ENCODE data around the gene MGMT. TPM values are rescaled to one million over a fixed set of nuclear protein-coding genes. Genes with fewer than 3 reads are reported as not detected.

The MGMT gene
- total RNA-seq, 1 experiment from 2014 or later = 18.6 TPM

DNA sequence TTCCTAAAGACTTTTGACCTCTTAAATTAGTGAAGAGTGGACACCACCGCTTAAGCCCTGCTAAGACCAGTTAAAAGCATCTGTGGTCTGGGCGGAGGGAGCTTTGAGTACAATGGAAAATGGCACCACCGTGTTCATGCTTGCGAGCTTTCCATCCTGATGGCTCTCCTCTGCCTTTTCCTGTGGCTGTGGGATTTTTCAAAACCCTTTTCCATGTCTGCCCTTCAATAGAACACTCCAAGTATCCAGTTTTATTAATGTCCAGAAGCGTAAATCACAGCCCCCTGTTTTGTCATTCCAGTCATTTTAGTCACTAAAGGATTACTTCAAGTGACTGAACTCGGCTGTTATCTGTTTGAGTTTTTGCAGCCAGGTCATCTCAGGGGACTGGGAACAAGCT is 181.8 kb downstream of the MGMT start:
- Histone ChIP-seq H3K4me3 (ENCODE audit: insufficient read depth, low read depth, low read length) (no peak overlapping the region), H3K36me3 (replicated peaks; ENCODE audit: control insufficient read depth, insufficient read depth, low read length) (no peaks in the 10 kb centered on the region), H3K27me3 (ENCODE audit: control insufficient read depth, insufficient read depth, low read length) (no peaks in the 10 kb centered on the region)
- DNase-seq = no peak

DNA sequence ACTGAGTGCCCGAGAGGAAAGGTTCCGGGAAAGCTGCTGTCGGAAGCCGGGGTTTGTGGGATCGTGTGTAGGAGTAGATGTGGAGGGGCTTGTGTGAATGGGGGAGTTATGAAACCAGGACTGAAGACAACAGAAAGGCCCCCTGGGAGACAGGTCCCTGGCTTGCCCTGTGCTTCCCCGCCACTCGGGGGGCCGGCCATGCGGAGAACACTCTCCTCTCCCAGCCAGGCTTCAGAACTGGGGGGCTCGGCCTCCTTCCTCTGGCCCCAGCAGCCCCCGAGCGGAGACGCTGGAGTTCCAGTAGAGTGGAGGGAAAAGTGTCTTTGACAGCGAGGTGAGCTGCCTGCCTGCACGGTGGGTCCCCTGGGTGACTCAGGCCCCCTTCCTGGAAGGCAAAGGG is 185.0 kb downstream of the MGMT start:
- Histone ChIP-seq H3K27me3 (ENCODE audit: control insufficient read depth, insufficient read depth, low read length) (no peaks in the 10 kb centered on the region), H3K4me3 (ENCODE audit: insufficient read depth, low read depth, low read length) (no peak overlapping the region), H3K36me3 (replicated peaks; ENCODE audit: control insufficient read depth, insufficient read depth, low read length) (no peaks in the 10 kb centered on the region)
- DNase-seq = no peak

DNA sequence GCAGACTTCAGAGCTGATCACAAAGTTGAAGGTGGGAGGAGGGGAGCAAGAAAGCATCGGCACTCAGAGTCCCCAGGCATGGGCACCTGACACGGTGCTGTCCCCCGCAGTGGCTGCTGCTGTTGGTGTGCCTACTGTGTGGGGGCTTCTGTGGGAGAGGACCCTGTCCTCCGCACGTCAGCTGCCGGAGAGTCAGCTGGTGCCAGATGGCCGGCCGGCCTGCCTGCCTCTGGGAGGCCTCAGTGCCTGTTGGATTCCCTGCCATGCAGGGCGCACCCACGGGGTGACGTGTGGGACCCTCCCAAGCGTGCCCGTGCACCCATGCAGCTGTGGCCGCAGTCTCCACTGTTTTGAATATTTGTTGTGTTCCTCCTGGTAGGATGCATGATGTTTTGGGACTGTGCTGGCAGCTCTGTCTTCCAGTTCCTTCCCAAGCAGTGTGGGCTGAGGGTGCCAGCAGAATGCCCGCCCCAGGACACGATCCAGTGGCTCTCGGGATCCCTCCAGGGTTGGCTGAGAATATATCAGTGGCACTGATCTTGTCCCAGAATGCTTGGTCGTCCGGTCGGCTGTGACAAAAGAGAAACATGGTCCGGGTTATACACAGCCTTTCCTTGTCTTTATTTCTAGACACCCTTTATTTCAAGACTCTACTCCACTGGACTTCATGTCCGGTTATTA is 185.6 kb downstream of the MGMT start:
- Histone ChIP-seq H3K4me3 (ENCODE audit: insufficient read depth, low read depth, low read length) (no peak overlapping the region), H3K27me3 (ENCODE audit: control insufficient read depth, insufficient read depth, low read length) (no peaks in the 10 kb centered on the region), H3K36me3 (replicated peaks; ENCODE audit: control insufficient read depth, insufficient read depth, low read length) (no peaks in the 10 kb centered on the region)
- DNase-seq = no peak

DNA sequence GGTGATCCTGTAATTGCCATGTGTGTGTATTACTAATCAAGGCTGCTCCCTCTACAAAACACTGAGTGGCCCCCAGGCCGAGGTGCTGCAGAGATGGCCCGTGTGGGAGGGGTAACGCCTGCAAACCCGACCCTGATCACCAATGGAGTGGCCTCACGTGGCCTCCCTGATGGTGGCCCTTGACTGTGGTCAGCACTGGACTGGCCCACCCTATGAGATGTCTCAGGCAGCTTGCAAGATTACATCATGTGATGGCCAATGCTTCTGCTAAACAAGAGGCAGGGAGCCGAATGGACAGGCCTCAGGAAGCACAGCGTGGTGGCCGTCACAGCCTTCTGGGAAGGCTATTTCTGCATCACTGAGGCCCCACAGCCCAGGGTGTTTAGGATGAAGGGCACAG is 186.4 kb downstream of the MGMT start:
- no peak for DNase-seq
- H3K36me3 ChIP-seq (replicated peaks; ENCODE audit: control insufficient read depth, insufficient read depth, low read length) = no peaks in the 10 kb centered on the region
- H3K4me3 ChIP-seq (ENCODE audit: insufficient read depth, low read depth, low read length) = no peak overlapping the region
- no peaks in the 10 kb centered on the region for H3K27me3 ChIP-seq (ENCODE audit: control insufficient read depth, insufficient read depth, low read length)

DNA sequence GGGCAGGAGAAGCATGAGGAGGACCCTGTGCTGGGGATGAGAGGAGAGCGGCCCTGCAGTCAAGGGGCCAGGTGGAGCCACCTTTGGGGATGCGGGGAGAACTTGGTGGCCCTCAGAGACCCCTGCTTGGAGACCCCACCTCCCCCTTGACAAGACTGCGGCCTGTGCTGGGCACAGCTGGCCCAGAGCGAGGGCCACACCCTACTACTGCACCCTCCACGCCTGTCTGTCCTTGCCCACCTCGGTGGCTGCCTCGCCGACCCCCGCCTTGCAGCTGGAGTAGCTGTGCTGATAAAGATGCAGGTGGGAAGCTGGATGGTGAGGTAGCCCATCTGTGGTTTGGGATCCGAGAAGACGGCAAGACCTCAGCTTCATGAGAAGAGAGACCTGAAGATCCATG is 186.8 kb downstream of the MGMT start:
- Histone ChIP-seq H3K36me3 (replicated peaks; ENCODE audit: control insufficient read depth, insufficient read depth, low read length) (no peaks in the 10 kb centered on the region), H3K27me3 (ENCODE audit: control insufficient read depth, insufficient read depth, low read length) (no peaks in the 10 kb centered on the region), H3K4me3 (ENCODE audit: insufficient read depth, low read depth, low read length) (no peak overlapping the region)
- no peak for DNase-seq

DNA sequence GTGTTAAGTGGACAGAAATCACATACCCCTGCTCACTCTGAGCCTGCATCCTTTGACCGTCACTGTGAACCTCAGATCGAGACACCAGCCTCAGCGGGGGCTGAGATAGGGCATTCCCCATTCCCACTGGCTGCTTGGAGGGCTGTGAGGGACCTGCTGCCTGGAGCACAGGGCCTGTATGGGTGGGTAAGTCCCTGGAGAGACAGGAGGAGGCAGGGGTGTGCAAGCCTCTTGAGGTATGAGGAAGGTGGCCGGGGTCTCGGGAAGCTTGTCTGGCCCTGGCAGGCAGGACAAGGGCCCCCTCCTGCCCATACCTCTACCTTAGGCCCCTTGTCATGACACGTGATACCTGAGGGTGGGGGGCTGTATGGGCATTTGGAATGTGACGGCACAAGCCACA is 187.4 kb downstream of the MGMT start:
- Histone ChIP-seq H3K36me3 (replicated peaks; ENCODE audit: control insufficient read depth, insufficient read depth, low read length) (no peaks in the 10 kb centered on the region), H3K4me3 (ENCODE audit: insufficient read depth, low read depth, low read length) (no peak overlapping the region), H3K27me3 (ENCODE audit: control insufficient read depth, insufficient read depth, low read length) (no peaks in the 10 kb centered on the region)
- DNase-seq = no peak

DNA sequence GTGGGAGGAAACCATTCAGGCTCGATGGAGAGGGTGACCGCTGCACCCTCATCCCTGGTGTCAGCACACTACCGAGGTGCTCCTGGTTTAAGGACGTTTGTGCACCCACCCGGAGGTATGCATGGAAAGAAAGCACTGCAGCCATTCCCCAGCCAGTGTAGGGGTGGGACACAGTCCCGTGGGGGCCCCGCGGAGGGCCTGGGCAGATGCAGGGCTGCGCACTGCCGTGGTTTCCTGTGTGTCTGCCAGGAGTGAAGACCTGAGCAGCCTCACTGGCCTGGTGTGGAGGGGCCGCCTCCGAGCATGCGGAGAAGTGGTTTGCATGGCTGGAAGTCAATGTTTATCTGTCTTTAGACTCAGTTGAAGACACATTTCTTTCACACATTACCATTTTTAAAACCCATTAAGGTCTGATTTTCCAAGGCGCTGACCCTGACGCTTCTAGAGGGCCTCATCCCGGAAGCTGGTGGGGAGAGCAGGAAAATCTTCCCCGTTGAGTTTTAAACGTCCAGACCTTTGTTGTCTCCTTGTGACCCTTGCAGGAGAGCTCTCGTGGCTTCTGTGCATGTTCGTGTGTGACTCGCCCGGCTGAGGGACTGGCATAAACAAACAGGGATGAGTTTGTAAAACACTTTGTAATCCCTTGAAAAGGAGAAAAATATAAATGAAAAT is 188.1 kb downstream of the MGMT start:
- no peak for DNase-seq
- Histone ChIP-seq H3K27me3 (ENCODE audit: control insufficient read depth, insufficient read depth, low read length) (no peaks in the 10 kb centered on the region), H3K36me3 (replicated peaks; ENCODE audit: control insufficient read depth, insufficient read depth, low read length) (no peaks in the 10 kb centered on the region), H3K4me3 (ENCODE audit: insufficient read depth, low read depth, low read length) (no peak overlapping the region)

DNA sequence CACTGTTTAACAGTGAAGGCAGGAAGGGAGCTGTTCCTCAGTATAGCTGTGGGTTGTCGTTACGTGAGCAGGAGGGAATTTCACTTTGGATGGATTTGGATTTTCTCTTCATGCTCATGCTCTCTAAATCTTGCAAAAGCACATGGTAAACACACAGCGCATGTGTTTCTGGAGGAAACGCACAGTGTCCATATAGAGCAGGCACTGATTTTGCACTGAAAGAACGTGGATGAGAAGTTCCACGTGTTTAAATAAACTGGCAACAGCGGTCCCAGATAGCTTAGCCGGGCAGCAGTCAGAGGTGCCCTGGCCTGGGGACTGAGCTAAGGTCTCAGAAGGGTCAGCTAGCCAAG is 188.6 kb downstream of the MGMT start:
- no peaks in the 10 kb centered on the region for H3K27me3 ChIP-seq (ENCODE audit: control insufficient read depth, insufficient read depth, low read length)
- no peaks in the 10 kb centered on the region for H3K36me3 ChIP-seq (replicated peaks; ENCODE audit: control insufficient read depth, insufficient read depth, low read length)
- H3K4me3 ChIP-seq (ENCODE audit: insufficient read depth, low read depth, low read length) = no peak overlapping the region
- DNase-seq = no peak

DNA sequence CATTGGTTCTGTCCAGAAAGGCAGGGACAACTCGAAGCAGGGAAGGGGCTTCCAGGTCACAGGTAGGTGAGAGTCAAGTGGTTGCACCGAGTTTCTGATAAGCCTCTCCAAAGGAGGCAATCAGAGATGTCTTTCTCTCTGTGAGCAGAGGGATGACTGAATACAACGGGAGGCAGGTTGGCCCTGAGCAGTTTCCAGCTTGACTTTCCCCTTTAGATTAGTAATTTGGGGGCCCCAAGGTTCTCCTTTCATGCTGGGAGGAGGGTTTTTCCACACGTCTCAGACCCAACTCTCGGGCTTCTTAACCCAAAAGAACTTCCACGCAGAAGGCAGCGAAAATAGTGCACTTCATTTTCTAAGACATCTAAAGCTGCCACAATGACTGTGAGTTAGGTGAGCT is 189.6 kb downstream of the MGMT start:
- no peak for DNase-seq
- H3K27me3 ChIP-seq (ENCODE audit: control insufficient read depth, insufficient read depth, low read length) = no peaks in the 10 kb centered on the region
- H3K4me3 ChIP-seq (ENCODE audit: insufficient read depth, low read depth, low read length) = no peak overlapping the region
- H3K36me3 ChIP-seq (replicated peaks; ENCODE audit: control insufficient read depth, insufficient read depth, low read length) = no peaks in the 10 kb centered on the region

DNA sequence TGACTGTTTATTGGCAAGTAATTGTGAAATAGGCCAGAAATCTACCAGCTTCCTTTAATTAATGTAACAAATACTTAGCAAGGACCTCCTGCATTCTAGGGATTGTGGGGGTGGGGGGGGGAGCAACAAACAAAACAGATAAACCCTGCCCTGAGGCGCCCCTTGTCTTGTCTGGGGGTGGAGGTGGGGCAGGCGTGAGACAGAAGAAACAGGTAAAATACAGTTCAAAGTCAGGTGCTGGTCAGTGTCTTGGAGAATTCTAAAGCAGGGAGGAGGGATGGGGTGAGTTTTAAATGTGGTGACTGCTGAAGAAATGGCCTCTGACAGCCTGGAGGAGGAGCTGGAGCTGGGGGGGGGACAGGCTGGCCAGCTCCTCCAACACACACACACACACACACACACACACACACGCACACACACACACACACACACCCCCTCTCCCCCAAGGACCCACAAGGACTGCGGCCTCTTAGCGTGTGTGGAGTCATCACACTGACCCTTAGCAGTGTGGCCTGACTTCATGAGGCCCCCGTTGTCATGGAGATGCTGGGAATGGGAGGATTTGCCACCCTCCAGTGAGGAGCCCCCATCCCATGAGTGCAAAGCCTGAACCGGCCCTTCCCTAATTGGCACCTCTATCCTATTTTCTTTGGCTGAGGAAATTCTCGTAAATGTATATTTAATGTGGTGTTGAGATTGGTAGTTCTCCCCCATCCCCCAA is 190.4 kb downstream of the MGMT start:
- H3K4me3 ChIP-seq (ENCODE audit: insufficient read depth, low read depth, low read length) = no peak overlapping the region
- DNase-seq = no peak

DNA sequence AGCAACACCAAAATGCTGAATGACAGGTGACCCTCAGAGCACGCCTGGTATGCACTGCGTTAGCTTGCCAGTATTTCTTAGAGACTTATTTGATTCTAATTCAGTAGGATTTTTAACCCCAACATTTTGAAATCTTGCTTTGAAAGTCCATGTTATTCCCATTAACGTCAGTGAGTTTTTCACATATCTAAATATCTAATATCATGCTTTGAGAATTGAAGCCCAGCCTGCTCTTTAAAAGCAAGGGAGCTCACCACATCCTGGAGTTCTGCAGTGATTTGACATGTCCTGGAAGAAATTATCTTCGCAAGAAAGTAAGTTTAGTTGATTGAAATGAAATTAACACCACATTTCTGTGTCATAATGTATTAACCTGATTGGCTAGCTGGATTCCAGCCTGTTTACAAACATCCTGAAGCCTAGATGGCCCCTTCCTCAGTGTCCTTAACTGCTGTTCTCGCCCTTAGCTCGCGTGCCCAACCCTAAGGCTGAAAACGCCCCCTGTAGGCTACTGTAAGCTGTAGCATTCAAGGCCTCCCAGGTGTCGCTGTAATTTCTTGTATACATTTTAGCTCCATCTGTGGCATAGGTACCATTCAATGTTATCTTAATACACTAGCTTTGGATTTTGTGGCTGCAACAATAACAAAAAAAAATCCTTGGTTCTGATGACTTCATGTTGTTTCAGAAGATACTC is 191.5 kb downstream of the MGMT start:
- peak; percentile 73 for DNase-seq
- no peaks in the 10 kb centered on the region for H3K36me3 ChIP-seq (replicated peaks; ENCODE audit: control insufficient read depth, insufficient read depth, low read length)
- no peaks in the 10 kb centered on the region for H3K27me3 ChIP-seq (ENCODE audit: control insufficient read depth, insufficient read depth, low read length)
- H3K4me3 ChIP-seq (ENCODE audit: insufficient read depth, low read depth, low read length) = no peak overlapping the region

More for the DNA sequence above, 190.4 kb downstream of the MGMT start:
- no peaks in the 10 kb centered on the region for H3K36me3 ChIP-seq (replicated peaks; ENCODE audit: control insufficient read depth, insufficient read depth, low read length)
- H3K27me3 ChIP-seq (ENCODE audit: control insufficient read depth, insufficient read depth, low read length) = no peaks in the 10 kb centered on the region

DNA sequence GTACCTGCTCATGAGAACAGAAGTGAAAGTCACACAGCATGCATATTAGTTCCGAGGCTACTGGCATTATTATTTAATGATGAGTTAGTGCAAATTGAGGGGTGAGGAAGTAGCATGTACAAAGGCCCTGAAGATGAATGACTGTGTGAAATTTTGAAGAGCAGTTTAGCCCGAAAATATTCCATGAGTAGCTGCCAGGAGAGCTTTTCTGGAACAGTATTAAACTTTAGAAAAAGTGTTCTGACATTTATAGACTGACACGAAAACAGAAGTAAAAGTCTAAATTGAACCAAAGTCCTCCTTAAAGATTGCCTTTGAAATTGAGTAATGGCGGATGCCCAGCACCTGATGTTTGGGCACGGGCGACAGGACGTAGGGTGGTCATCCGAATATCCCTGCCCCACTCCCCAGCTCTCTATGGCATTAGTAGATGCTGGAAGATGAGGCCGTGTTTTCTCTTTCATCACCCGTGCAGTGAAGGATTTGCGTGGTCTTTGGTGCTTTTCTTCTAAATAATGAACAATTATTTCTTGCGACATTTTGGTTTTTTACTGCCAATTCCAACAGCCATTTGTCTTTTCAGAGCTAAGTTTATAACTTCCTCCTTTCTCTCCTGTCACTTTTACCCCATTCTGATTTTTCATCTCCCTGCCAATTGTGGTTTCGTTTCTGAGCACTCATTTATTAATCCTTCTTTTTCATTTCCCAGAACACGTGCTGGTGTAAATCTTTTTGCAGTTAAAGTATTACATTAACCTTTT is 192.6 kb downstream of the MGMT start:
- DNase-seq = no peak
- no peaks in the 10 kb centered on the region for H3K27me3 ChIP-seq (ENCODE audit: control insufficient read depth, insufficient read depth, low read length)
- H3K36me3 ChIP-seq (replicated peaks; ENCODE audit: control insufficient read depth, insufficient read depth, low read length) = no peaks in the 10 kb centered on the region
- H3K4me3 ChIP-seq (ENCODE audit: insufficient read depth, low read depth, low read length) = no peak overlapping the region

DNA sequence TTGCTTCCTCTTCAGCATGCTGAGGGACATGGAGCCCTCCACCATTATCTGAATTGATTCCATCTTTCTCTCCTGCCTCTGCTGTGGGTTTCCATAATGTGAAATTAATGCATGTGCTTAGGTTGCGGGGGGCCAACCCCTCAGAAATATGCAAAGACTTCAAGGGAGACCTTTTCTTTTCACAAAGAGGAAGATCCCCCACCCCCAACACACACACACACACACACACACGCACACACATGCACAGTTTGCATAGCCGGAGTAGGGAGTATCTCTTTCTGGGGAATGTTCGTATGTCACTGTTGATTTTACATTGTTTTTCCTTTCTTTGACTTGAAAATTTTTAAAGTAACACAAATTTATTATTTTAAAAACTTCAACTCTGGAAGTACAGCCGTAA is 193.5 kb downstream of the MGMT start:
- Histone ChIP-seq H3K36me3 (replicated peaks; ENCODE audit: control insufficient read depth, insufficient read depth, low read length) (no peaks in the 10 kb centered on the region), H3K4me3 (ENCODE audit: insufficient read depth, low read depth, low read length) (no peak overlapping the region), H3K27me3 (ENCODE audit: control insufficient read depth, insufficient read depth, low read length) (no peaks in the 10 kb centered on the region)
- no peak for DNase-seq

DNA sequence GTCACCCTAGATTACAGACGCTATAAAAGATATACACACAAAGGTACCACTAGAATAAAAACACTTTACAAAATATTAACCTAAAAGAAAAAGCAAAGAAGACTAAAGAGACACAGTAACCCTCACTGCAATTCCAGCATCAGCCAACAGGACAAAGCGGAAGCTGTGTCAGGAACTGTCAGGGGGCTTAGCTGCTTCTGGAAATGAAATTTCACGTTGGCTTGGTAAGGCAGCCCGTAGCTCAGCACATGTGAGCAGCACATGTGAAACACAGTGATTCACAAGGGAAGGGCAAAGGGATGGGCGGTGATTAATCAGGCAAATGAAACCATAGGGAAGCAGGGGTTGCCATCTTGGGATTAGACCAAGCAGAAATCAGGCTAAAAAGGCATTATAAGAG is 195.4 kb downstream of the MGMT start:
- H3K36me3 ChIP-seq (replicated peaks; ENCODE audit: control insufficient read depth, insufficient read depth, low read length) = no peaks in the 10 kb centered on the region
- H3K27me3 ChIP-seq (ENCODE audit: control insufficient read depth, insufficient read depth, low read length) = no peaks in the 10 kb centered on the region
- no peak for DNase-seq
- no peak overlapping the region for H3K4me3 ChIP-seq (ENCODE audit: insufficient read depth, low read depth, low read length)

All from H7 (cell line).